Activated naive CD8-positive, alpha-beta T cell treated with anti-CD3 and anti-CD28 coated beads for 36 hours (primary cell): Measurements from ENCODE around the gene WSCD2. TPM values are rescaled to one million over a fixed set of nuclear protein-coding genes. Genes with fewer than 3 reads are reported as not detected.

Experiments
- DNase-seq: peaks from one replicate; pipeline ENCODE4 v3.0.0; 2021
- H3K27ac Mint-ChIP-seq: one replicate; pipeline ENCODE4 v1.8.0; 2022; ENCODE audit warnings: mild to moderate bottlenecking, moderate library complexity, mixed read lengths
- H3K27me3 Mint-ChIP-seq: one replicate; pipeline ENCODE4 v1.8.0; 2022; ENCODE audit warnings: mild to moderate bottlenecking, mixed read lengths
- H3K36me3 Mint-ChIP-seq: one replicate; pipeline ENCODE4 v1.8.0; 2021; ENCODE audit warnings: mild to moderate bottlenecking, mixed read lengths
- H3K4me1 Mint-ChIP-seq: one replicate; pipeline ENCODE4 v1.8.0; 2021; ENCODE audit warnings: mixed read lengths
- H3K4me3 Mint-ChIP-seq: one replicate; pipeline ENCODE4 v1.8.0; 2022; ENCODE audit warnings: mild to moderate bottlenecking, moderate library complexity, mixed read lengths
- H3K9me3 Mint-ChIP-seq: one replicate; pipeline ENCODE4 v1.8.0; 2022; ENCODE audit warnings: mixed read lengths
- total RNA-seq, 2 experiments: library from RNA; stranded (reverse); gene quantifications; one replicate each; pipeline ENCODE4 v1.2.3, GENCODE V29; 2021

Gene WSCD2
- total RNA-seq, 2 experiments from 2014 or later, result not detected

DNA sequence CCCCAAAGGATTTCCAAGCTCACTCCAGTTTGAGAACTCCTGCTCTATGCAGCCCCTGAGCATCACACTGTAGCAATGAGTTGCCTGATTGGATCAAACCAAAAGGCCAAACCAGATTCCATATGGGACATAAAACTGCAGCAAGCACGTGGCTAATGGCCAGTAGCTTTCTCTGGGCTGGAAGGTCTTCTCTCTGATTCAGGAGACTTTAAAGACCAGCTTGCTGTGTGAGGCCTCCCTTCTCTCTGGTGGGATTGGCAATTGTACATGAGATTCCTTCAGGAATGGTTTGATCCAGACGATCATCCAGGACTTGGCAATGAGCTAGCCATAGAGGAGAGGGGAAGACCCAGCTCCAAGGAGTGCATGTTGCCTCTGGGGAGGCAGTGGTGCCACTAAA lies 50.2 kb downstream of the WSCD2 start:
- Mint-ChIP-seq H3K9me3 (peaks cover 2% of the 10 kb centered on the region), H3K36me3 (no peaks in the 10 kb centered on the region), H3K27ac (no peak overlapping the region), H3K4me3 (no peak overlapping the region), H3K27me3 (no peaks in the 10 kb centered on the region), H3K4me1 (no peaks in the 10 kb centered on the region)
- no peak for DNase-seq

DNA sequence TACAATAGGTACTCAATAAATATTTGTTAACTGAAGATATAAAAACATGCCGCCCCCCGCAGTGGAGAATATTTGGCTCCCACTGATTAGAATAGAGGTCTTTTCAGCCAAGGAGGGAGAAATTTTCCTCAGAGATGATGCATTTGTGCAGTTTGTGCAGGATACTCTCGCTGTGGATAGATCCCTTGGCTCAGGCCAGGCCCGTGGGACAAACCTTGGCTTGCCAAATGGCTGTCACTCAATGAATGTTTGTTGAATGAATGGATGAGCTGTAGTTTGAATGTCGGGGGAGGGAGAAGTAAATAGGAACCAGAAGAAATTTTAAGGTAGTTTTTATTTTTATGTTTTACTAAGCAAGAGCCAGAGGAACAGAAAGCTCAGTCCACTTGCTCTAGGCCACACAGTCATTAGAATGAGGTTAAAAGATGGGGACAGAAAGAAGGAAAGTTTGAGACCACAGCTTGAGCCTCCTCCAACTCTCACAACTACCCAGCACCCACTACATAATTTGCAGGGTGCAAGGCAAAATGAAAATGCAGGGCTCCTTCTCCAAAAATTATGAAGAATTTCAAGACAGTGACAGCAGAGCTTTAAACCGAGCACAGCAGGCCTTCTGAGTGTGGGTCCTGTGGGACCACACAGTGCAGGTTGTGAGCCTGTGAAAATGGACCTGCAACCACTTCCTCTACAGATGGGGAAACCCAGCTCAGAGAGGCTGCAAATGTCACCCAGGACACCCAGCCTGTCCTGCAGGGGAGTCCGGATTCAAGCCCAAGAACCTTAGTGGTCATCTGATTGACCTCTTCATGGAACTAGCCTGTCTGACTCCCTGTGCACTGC lies 51.4 kb downstream of the WSCD2 start:
- no peak for DNase-seq
- Mint-ChIP-seq H3K9me3 (peaks cover 2% of the 10 kb centered on the region), H3K27ac (no peak overlapping the region), H3K27me3 (no peaks in the 10 kb centered on the region), H3K4me3 (no peak overlapping the region), H3K36me3 (no peaks in the 10 kb centered on the region), H3K4me1 (no peaks in the 10 kb centered on the region)

DNA sequence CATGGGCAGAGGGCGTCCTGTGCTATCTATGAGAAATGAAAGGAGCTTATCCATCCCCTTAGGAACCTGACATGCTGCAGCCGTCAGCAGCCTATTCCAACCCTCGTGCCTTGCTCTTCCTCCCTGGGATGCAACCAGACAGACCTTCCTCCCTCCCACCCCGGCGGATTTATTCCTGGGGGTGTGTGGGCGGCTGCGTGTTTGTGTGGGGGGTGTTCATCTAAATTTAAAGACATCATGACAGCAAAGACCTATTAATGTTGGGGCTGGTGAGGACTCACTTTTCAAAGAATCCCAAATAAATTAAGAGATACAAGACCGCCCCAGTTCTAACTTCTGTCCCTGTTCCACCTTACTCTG lies 52.0 kb downstream of the WSCD2 start:
- Mint-ChIP-seq H3K4me3 (no peak overlapping the region), H3K27ac (no peak overlapping the region), H3K9me3 (peaks cover 2% of the 10 kb centered on the region), H3K4me1 (no peaks in the 10 kb centered on the region), H3K27me3 (peaks cover 1% of the 10 kb centered on the region), H3K36me3 (no peaks in the 10 kb centered on the region)
- DNase-seq, result no peak

DNA sequence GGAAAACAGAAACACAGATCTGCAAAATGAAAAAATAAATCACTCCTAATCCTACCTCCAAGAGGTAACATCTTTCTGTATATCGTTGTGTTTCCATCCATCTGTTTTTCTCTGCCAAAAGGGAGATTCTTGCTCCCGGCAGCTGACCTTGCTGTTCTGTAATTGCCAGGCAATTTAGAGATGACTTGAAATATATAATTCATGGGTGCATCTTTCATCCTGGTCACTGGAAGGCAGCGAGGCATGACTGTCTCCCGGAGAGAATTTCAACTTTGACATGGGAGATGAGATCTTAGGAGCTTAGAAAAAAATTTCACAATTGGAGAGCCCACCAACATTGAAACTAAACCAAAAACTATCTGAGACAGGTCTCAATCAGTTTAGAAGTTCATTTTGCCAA lies 53.0 kb downstream of the WSCD2 start:
- Mint-ChIP-seq H3K27me3 (peaks cover 4% of the 10 kb centered on the region), H3K36me3 (no peaks in the 10 kb centered on the region), H3K27ac (no peak overlapping the region), H3K4me1 (no peaks in the 10 kb centered on the region), H3K9me3 (no peaks in the 10 kb centered on the region), H3K4me3 (no peak overlapping the region)
- DNase-seq, result no peak

DNA sequence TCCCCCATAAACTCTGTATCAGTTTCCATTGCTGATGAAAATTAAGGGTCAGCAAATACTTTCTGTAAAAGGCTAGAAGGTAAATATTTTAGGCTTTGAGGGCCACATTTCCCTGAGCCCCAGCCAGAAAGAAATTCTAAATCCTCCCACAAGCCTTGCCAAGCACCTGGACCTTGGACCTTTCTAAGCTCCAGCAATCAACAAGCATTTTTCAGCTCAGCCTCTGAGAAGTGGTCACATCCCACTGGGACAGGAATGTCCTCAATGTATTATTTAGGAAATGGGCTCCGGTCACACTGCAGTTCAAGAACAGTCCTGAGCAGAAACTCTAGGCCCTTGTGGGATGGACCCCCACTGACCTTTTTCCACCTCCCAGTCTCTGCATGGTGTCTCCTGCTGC lies 55.9 kb downstream of the WSCD2 start:
- Mint-ChIP-seq H3K27ac (no peak overlapping the region), H3K4me3 (no peak overlapping the region), H3K36me3 (no peaks in the 10 kb centered on the region), H3K9me3 (no peaks in the 10 kb centered on the region), H3K27me3 (peaks cover 9% of the 10 kb centered on the region), H3K4me1 (no peaks in the 10 kb centered on the region)
- DNase-seq, result no peak

DNA sequence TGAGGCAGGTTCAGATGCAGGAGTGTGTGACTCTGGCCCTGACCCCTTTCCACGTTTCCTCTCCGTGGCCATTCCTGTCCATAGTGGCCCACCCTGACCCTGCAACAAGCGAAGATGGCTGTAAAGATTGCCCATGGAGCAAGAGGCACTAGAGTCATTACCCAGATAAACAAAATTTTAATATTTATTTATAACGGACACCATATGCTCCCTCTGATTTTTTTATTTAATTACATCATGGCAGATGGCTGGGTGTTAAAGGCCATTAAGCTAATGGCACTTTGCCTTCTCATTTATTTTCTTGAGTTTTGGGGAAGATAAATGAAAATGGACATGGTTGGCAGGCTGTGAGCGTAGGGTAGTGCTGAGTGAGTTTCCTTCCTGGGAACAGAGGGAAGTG lies 58.7 kb downstream of the WSCD2 start:
- no peaks in the 10 kb centered on the region for H3K9me3 Mint-ChIP-seq
- H3K4me1 Mint-ChIP-seq, result no peaks in the 10 kb centered on the region
- H3K27ac Mint-ChIP-seq, result no peak overlapping the region
- H3K27me3 Mint-ChIP-seq, result peaks cover 18% of the 10 kb centered on the region
- H3K4me3 Mint-ChIP-seq, result no peak overlapping the region
- DNase-seq, result no peak
- no peaks in the 10 kb centered on the region for H3K36me3 Mint-ChIP-seq

DNA sequence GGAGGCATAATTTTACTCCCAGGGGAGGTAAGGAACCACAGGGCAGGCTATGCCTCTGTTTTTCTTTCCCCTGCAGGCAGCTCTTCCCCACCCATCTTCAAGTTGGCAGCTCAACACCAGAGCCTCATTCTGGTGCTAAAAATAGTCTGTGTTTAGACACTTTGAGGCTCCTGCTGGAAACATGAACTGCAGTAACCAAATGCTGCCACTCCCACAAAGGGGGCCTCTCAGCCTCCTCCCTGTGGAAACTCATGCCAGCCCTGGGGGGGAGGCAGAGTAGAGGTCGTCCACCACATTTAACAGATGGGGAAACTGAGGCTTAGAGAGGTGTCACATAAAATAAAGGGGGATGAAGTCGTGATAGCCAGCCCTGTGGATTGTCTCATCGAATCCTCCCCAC lies 61.4 kb downstream of the WSCD2 start:
- Mint-ChIP-seq H3K27me3 (peaks cover 25% of the 10 kb centered on the region), H3K4me3 (no peak overlapping the region), H3K4me1 (no peaks in the 10 kb centered on the region)

DNA sequence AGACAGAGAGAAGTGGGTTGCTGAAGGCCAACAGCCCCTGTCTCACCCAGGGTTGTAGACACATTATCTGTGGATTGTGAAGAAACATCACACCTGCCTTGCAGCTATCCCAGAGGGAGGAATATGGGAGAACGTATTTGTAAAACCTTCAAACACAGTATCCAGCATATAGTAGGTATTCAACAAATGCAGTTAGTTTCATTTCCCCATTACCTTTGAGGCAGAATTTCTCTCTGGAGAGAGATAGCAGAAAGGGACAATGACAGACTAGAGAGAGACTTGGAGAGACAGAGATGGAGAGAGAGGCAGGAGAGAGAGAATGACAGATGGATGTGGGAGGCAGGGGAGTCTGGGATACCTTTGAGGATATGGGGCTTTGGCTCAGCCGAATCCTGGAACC lies 62.0 kb downstream of the WSCD2 start:
- no peak for DNase-seq
- Mint-ChIP-seq H3K27ac (no peak overlapping the region), H3K4me1 (no peaks in the 10 kb centered on the region), H3K9me3 (no peaks in the 10 kb centered on the region), H3K36me3 (no peaks in the 10 kb centered on the region), H3K27me3 (peaks cover 24% of the 10 kb centered on the region), H3K4me3 (no peak overlapping the region)

More for the DNA sequence above, 61.4 kb downstream of the WSCD2 start:
- no peak for DNase-seq
- Mint-ChIP-seq H3K27ac (no peak overlapping the region), H3K36me3 (no peaks in the 10 kb centered on the region), H3K9me3 (no peaks in the 10 kb centered on the region)

DNA sequence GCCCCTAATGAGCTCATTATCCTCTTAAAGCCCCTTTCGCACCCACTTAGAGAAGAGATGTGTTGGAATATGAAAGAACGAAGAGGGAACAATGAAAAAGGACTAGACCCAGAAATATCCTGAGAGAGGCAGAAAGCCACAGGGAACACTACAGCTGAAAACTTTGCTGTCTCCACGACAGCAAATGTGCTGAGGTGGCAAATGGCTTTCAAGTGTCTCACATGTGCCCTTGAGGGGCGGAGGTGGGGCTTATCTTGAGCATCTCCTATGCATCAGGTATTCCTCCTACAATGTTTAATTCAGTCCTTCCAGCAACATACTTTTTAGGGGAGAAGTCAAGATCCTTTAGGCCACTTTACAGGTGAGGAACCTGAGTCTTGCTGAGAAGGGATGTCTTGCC lies 62.9 kb downstream of the WSCD2 start:
- Mint-ChIP-seq H3K27ac (no peak overlapping the region), H3K4me1 (no peaks in the 10 kb centered on the region), H3K36me3 (no peaks in the 10 kb centered on the region), H3K27me3 (peaks cover 21% of the 10 kb centered on the region), H3K4me3 (no peak overlapping the region), H3K9me3 (no peaks in the 10 kb centered on the region)
- no peak for DNase-seq

DNA sequence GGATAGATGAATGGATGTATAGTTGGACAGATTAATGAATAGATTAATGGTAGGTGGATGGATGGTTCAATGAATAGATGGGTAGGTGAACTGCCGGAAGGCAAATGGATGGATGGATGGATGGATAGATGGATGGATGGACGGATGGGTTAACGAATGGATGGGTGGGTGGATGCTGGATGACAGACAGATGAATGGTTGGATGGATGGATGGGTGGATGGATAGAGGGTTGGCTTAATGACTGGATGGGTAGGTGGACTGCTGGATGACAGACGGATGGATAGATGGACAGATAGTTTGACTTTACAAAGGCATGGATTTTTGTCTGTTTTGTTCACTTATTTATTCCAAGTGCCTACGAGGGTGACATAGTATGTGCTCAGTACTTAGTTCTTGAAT lies 64.4 kb downstream of the WSCD2 start:
- Mint-ChIP-seq H3K4me3 (no peak overlapping the region), H3K4me1 (no peaks in the 10 kb centered on the region), H3K27ac (no peak overlapping the region), H3K36me3 (no peaks in the 10 kb centered on the region), H3K9me3 (no peaks in the 10 kb centered on the region), H3K27me3 (peaks cover 25% of the 10 kb centered on the region)
- no peak for DNase-seq

DNA sequence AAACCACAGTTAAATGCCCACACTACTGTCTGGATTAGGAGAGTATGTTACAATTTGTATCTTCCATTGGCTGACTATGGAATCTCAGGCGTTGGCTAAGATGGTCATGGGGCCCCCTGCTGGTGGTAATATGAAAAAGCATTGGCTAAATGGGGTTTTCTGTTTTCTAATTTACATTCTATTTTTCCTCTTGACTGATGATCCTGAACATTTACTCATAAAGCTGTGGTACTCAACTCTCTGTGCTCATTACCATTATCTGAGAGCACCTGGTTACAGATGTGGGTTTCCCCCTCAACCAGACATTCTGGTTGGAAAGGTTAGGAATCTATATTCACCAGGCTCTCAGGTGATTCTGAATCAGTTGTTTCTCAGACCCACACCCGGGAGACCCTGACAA lies 64.8 kb downstream of the WSCD2 start:
- peak; percentile 5 for DNase-seq
- no peaks in the 10 kb centered on the region for H3K4me1 Mint-ChIP-seq
- no peak overlapping the region for H3K4me3 Mint-ChIP-seq
- H3K36me3 Mint-ChIP-seq, result no peaks in the 10 kb centered on the region
- H3K9me3 Mint-ChIP-seq, result no peaks in the 10 kb centered on the region
- H3K27ac Mint-ChIP-seq, result no peak overlapping the region
- peaks cover 22% of the 10 kb centered on the region for H3K27me3 Mint-ChIP-seq

DNA sequence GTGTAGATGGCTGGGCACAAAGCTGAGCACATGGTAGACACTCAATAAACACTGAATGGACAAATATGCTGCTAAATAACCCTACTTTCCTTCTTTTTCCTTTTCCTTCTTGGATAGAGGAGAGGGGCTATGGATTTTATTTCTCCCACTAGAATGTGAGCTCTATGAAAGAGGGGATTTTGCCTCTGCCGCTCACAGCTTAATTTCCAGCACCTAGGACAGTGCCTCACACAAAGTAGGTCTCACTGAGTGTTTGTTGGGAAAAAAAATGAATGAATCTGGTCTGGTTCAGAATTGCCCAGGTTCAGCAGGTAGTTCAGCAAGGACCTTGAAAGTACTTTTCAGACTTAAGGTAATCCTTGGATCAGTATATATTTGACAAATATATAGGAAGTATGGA lies 65.5 kb downstream of the WSCD2 start:
- no peaks in the 10 kb centered on the region for H3K36me3 Mint-ChIP-seq
- H3K9me3 Mint-ChIP-seq, result no peaks in the 10 kb centered on the region
- H3K27ac Mint-ChIP-seq, result no peak overlapping the region
- DNase-seq, result no peak
- H3K4me3 Mint-ChIP-seq, result no peak overlapping the region
- H3K4me1 Mint-ChIP-seq, result no peaks in the 10 kb centered on the region
- peaks cover 20% of the 10 kb centered on the region for H3K27me3 Mint-ChIP-seq

DNA sequence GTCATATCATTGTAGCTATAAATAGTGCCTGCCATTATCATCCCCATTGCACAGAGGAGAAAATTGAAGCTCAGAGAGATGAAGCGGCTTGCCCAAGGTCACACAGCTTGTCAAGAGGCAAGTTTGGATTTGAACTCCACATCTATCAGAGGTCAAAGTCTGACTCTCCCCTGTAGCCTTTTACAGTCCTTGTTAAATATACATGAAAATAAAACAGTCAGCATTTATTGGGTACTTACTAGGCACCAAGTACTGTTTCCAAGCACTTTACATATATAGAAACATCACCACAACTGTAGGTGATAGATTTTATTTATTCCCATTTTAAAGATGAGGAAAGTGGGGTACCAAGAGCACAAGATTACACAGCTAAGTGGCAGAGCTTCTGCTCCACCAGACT lies 67.2 kb downstream of the WSCD2 start:
- Mint-ChIP-seq H3K36me3 (no peaks in the 10 kb centered on the region), H3K4me1 (no peaks in the 10 kb centered on the region), H3K9me3 (no peaks in the 10 kb centered on the region), H3K4me3 (no peak overlapping the region), H3K27me3 (peaks cover 17% of the 10 kb centered on the region), H3K27ac (no peak overlapping the region)
- no peak for DNase-seq

DNA sequence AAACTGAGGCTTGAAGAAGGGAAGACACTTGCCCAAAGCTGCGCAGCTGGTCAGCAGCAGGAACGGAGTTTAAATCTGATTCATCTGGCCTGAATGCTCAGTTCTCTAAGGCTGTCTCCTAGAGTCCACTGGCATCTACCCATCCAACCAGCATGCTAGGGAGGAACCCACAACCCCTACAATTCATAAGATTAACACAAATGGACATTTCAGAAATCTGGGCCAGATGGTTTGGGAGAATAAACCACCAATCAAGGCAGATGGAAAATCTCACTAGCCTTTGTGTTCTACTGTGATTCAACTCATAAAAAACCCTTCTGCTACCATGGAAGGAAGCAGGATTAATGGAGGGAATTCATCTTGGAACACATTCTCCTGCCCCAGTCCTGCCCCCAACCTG lies 67.8 kb downstream of the WSCD2 start:
- H3K36me3 Mint-ChIP-seq, result no peaks in the 10 kb centered on the region
- no peaks in the 10 kb centered on the region for H3K4me1 Mint-ChIP-seq
- no peak for DNase-seq
- no peak overlapping the region for H3K27ac Mint-ChIP-seq
- no peaks in the 10 kb centered on the region for H3K9me3 Mint-ChIP-seq
- peaks cover 17% of the 10 kb centered on the region for H3K27me3 Mint-ChIP-seq
- no peak overlapping the region for H3K4me3 Mint-ChIP-seq

DNA sequence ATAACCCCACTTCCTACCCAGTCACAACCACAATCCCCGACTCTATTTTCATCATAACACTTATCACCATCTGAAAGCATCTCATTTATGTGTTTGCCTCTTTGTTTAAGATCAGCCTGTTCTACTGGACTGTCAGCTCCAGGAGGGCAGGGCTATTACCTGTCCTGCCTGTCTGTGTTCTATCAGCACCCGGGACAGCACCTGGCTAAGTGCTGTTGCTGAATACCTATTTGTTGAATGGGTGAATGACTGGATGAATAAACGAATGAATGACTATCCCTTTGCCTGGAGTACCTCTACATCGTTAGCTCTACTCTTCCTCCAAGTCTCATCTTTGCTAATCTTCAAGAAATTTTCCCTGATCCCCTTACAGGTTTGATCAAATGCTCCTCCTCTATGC lies 69.0 kb downstream of the WSCD2 start:
- no peak overlapping the region for H3K27ac Mint-ChIP-seq
- DNase-seq, result no peak
- no peaks in the 10 kb centered on the region for H3K36me3 Mint-ChIP-seq
- H3K4me1 Mint-ChIP-seq, result no peaks in the 10 kb centered on the region
- no peak overlapping the region for H3K4me3 Mint-ChIP-seq
- H3K9me3 Mint-ChIP-seq, result no peaks in the 10 kb centered on the region
- peaks cover 11% of the 10 kb centered on the region for H3K27me3 Mint-ChIP-seq

DNA sequence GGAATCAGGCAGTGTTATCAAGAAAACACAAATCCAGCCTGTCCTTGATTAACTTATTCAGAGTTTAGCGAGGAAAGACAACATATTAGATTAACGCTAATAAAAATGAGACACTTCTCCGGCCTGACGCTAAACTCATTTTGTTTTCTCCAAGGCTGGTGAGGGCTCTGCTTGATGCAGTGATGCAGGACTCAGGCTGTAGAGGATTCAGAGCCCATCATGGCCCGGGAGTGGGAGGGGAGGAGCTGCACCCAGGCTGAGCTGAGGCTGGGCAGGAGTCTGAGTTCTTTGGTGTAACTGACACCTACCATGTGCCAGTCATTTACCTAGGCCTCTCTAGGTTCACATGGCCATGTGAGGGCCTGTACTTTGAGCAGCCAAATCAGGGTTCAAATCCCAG lies 70.0 kb downstream of the WSCD2 start:
- Mint-ChIP-seq H3K36me3 (no peaks in the 10 kb centered on the region), H3K27me3 (peaks cover 8% of the 10 kb centered on the region), H3K27ac (no peak overlapping the region)

More for the DNA sequence above, 70.0 kb downstream of the WSCD2 start:
- no peak for DNase-seq
- Mint-ChIP-seq H3K9me3 (no peaks in the 10 kb centered on the region), H3K4me3 (no peak overlapping the region), H3K4me1 (no peaks in the 10 kb centered on the region)
